DMS 273 (cell line): ENCODE measurements around the gene LHFPL6.
A peak's percentile ranks its signal among the peaks of the same experiment; 100 is the strongest.

ENCODE experiments used
- DNase-seq: peaks from one replicate; lab custom pipeline; 2025; ENCODE audit not compliant: unreplicated experiment; lab: John Stamatoyannopoulos, UW

LHFPL6 gene

DNA sequence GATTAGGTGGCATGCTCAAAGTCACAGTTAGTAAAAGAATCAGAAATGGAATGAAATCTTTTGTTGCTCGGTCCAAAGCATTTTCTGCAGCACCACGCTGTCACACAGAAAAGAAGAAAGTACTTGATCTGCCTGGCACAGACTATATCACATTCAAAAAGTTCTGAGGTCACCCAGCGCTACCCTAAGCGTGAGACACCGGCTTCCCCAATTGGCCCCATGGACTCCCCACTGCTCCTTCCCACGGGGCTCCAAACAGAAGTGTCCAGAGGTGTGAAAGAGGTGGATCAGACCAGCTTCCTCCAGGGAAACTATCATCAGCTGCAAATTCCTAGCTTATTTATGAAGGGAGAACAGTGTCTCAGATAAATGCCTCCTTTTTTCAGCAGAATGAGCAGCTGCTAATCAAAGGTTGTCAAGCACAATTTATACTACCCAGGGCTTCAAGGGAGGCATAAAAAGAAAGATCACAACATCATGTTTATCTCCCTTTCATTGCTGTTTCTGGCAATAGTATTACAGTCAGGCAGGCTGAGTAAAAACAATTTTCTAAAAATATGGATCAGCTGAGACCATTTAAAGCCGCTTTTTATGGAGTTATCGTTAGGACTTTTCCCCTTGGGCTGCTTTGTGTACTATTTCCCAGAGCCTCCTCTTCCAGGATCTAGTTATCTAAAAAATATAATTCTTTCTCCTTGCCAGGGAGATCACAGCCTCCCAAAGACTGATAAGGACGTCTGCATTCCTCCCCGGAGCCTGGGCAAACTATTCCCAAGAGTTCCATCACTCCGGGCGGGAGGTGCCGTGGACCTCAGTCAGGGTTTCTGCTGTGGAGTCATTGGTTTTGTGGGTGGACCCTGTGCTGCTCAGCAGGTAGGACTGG lies 208.0 kb downstream of the LHFPL6 start:
- DNase-seq, result no peak

- DNase-seq, result no peak
Observed at GRCh38 chr13:39391761-39392160, 211.2 kb downstream of the LHFPL6 start.

GRCh38 chr13:39389013-39389412 lies 214.0 kb downstream of the LHFPL6 start:
- DNase-seq, result no peak

- peak; percentile 16 for DNase-seq
Observed at GRCh38 chr13:39385621-39386231, 217.3 kb downstream of the LHFPL6 start.

DNA sequence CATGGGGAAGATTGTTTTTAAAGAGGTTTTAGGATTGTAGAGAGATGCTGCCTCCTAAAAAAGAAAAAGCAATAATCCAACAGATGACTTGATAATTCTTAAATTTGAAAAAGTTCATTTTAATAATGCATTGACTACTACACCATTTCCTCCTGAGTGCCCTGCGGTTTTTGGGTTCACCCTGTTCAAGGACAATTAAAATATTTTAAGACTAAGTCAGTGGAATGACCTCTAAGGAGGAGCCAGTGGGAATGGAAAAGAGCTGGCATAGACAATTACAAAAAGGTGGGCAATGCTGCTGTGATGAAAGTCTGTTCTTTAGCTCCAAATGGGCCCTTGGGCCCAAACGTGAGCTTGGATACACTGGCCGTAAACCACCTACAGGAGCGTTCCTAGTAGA lies 217.8 kb downstream of the LHFPL6 start:
- DNase-seq, result no peak

DNA sequence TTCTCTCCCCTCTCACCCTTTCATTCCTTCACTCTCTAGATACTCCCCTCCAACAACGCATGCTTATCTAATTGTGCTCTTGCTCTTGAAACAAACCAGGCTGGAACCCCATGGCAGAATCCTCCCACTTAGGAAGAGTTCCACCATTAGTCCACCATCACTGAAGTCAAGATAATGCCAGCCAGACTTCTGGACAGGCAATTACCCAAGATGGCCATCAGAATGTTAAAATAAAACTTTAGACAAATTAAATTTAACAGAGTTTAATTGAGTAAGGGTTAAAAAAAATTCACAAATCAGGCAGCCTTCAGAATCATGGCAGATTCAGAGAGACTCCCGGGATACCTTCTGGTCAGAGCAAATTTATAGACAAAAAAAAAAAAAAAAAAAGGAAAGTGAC lies 221.5 kb downstream of the LHFPL6 start:
- no peak for DNase-seq

- DNase-seq, result no peak
Observed at GRCh38 chr13:39379667-39380655, 223.0 kb downstream of the LHFPL6 start.

DNA sequence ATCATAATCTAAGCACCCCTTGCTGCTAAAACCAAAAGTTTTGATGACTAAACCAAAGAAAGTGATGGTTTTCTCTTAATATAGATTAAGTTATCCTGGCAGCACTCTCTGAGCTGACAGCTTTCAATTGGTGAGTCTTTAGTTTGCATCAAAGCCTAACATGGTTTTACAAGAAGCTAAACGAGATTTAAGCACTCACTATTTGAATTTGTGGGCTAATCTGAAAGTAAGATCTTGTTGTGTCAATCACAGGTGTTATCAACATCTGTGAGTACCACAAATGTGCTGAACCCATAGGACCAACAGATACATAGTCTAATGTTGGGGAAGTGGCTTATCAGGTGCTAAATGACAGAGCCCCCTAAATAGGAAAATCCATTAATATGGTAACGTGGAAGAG lies 223.9 kb downstream of the LHFPL6 start:
- no peak for DNase-seq

- no peak for DNase-seq
Observed at GRCh38 chr13:39378306-39378705, 224.7 kb downstream of the LHFPL6 start.

DNA sequence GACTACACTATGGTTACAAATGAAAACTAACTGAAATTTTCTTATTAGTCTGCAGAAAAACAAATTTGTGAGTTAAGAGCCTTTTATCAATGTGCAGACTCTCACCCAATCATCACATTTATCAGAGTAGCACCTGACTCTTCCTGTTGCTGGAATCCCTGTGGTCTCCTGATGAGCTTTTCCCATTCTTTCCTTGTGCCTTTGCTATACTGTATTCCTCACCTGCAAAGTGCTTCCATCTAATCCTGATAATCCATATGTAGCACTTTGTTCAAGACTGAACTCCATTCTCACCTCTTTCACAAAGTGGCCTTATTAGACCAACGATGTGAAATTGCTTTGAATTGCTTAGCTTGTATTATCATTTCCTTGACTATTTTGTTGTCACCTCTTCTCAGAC lies 225.3 kb downstream of the LHFPL6 start:
- no peak for DNase-seq

GRCh38 chr13:39376076-39376475 lies 226.9 kb downstream of the LHFPL6 start:
- DNase-seq, result no peak

DNA sequence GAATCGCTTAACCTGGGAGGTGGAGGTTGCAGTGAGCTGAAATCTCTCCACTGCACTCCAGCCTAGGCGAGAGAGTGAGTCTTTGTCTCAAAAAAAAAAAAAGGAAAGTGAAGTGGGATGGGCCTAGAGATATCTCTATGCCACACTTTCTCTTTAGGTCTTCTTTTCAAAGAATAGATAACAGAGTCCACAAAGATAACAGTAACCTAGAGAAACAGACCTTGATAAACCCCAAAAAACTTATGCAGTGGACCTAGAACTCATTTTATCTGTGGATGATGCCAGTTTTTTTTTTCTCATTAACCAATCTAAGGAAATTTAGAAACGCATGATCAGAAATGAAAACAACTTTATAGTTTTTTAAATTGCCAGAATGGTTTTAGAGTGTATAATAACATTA lies 227.4 kb downstream of the LHFPL6 start:
- DNase-seq, result no peak

- no peak for DNase-seq
Observed at GRCh38 chr13:39374741-39375189, 228.2 kb downstream of the LHFPL6 start.

DNA sequence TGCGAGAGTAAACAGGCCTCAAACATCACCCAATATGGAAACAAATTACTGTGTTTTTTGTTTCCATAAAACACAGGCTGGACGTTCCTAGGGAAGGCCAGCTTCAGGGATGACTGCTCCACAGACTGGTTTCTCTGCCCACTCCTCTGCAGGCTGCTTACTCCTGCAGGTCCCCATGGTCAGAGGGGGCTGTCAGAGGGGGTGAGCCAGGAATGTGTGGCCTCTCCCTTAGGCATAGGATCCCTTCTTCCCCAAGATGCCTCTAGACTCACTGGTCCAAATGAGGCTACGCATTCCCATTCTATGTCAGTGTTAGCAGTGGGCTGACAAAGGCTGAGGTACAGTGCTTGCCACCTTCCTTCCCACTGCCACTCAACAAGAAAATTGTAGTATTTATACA lies 229.8 kb downstream of the LHFPL6 start:
- DNase-seq, result no peak

DNA sequence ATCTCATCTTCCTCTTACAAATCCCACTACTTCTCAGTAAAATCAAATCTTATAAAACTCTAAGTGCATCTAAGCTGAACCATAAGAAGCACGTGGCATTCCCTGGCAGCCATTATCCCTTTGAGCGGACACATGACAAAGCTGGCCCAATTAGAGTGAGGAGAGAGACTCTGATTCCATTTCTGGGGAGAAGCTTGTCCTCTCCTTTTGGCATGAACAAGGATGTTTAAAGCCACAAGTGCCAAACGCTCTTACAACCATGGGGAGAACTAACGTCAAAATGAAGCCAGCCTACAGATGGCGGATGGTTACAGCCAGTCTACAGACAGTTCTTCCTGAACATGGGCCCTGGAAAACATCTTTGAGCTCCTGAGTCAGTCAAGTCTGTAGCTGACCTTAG lies 231.3 kb downstream of the LHFPL6 start:
- no peak for DNase-seq

DNA sequence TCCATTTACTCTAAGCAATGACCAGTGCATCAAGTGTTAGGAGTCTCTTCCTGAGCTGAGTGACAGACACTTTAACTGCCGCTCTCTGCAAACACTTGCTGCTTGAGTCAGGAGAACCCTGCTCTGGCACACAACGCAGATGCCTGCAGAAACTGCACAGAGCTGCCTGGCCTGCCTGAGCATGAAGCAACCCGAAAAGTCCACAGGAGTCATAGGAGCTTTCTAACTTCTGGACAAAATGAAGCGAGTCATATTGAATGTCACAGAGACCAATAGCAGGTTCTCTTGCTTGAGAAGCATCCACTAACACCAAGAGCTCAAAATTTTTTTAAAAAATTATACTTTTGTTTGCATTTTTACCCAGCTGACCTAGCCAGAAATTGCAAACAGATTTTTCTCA lies 232.4 kb downstream of the LHFPL6 start:
- no peak for DNase-seq

DNA sequence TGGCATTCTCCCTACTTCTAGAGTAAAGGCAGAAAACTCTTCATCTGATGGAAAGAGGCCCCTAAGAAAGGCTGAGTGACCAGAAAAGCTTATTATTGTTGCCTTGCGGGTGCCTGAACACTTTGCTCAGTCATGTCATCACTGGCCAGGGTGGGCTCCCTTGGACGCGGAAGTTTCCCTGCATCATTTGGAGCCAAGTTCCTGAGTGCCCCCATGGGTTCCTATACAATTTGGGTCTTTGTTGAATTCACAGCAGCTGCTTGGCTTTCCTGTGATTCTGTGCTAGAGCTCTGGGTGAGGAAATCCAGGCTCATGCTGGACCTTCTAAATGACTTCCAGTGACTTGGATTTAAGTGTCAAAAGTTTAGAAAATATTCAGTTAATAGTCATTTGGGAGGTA lies 232.9 kb downstream of the LHFPL6 start:
- DNase-seq, result no peak

- DNase-seq, result no peak
Observed at GRCh38 chr13:39369161-39369890, 233.7 kb downstream of the LHFPL6 start.

DNA sequence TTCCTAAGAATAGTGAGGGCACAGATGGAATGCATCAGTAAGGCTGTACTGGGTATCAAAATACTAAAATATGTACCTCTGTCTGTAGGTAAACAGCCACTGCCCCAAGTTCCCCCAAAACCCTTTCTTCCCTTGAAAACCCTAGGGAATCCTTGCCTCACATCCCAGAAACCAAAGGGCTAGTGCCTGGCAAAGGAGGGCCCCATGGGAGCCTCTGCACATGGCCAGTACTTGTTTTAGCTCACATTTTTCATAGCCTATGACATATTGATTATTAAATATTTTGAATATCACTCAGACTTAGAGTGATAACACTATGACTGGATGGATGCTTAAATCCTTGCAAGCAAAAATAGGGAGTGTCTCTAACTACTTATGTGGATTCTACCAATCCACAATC lies 237.1 kb downstream of the LHFPL6 start:
- DNase-seq, result no peak

- peak; percentile 28 for DNase-seq
Observed at GRCh38 chr13:39364947-39365468, 238.0 kb downstream of the LHFPL6 start.
